Measurements from ENCODE around the gene MRPL40.

Gene MRPL40

DNA sequence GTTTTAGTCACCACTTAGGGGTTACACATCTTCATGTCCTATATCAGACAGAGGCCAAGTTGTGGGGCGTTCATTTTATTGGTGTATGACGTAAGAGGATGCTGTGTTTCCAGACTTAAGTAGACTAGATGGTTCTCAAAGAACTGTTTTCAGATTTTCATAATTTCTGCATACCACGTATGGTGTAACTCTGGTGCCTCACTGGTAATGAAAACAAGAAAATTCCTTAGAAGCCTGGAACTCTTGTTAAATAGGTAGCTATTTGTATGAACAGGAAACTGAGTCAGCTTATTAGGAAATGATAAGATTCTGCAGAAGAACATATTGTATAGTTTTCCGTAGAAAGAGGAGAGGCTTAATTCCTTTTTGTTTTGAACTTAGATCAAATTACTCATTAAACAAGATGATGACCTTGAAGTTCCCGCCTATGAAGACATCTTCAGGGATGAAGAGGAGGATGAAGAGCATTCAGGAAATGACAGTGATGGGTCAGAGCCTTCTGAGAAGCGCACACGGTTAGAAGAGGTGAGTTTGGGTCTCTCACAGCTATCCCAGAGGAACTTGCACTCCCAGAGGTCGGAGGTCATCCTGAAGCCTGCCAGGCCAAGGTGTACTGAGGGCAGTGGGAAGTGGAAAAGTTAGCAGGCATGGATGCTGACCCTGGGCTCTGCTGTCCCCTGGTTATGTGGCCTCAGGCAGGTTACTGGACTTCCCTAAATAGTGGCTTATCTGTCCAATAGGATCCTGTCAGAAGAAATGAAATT, 51.3 kb downstream of the MRPL40 start:
- TF ChIP-seq, protein P1, sequence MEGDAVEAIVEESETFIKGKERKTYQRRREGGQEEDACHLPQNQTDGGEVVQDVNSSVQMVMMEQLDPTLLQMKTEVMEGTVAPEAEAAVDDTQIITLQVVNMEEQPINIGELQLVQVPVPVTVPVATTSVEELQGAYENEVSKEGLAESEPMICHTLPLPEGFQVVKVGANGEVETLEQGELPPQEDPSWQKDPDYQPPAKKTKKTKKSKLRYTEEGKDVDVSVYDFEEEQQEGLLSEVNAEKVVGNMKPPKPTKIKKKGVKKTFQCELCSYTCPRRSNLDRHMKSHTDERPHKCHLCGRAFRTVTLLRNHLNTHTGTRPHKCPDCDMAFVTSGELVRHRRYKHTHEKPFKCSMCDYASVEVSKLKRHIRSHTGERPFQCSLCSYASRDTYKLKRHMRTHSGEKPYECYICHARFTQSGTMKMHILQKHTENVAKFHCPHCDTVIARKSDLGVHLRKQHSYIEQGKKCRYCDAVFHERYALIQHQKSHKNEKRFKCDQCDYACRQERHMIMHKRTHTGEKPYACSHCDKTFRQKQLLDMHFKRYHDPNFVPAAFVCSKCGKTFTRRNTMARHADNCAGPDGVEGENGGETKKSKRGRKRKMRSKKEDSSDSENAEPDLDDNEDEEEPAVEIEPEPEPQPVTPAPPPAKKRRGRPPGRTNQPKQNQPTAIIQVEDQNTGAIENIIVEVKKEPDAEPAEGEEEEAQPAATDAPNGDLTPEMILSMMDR (IDR thresholded peaks at IDR 0.05; ENCODE audit: extremely low read depth, insufficient read depth, missing control alignments), result no peak
- in situ Hi-C loops (cut with MboI; ENCODE audit: low pct_unique_long_range_greater_than_20kb, low sequenced_read_pairs, unreplicated experiment), result no loop called here
- no peak for DNase-seq (ENCODE audit: low spot score)

All from GM13977 (cell line).